Trophoblast cell (in vitro differentiated cells and primary cell): Measurements from ENCODE around the gene ABI3.
A peak's percentile ranks its signal among the peaks of the same experiment; 100 is the strongest.

ENCODE experiments used
- DNase-seq, 2 donors: peaks; one replicate each; pipeline ENCODE4 v3.0.0-alpha.2; 2016
- H2AFZ ChIP-seq: 2 replicates; pipeline ENCODE4 v1.6.1; 2013; ENCODE audit warnings: low read length, moderate library complexity, mild to moderate bottlenecking; ENCODE audit not compliant: insufficient read depth, poor library complexity
- H2AK5ac ChIP-seq: 2 replicates; pipeline ENCODE4 v1.6.1; 2013; ENCODE audit warnings: mild to moderate bottlenecking, low read length
- H2BK120ac ChIP-seq: 2 replicates; pipeline ENCODE4 v1.6.1; 2013; ENCODE audit warnings: low read length, mild to moderate bottlenecking, moderate library complexity; ENCODE audit not compliant: insufficient read depth, poor library complexity
- H2BK12ac ChIP-seq: 2 replicates; pipeline ENCODE4 v1.6.1; 2013; ENCODE audit warnings: mild to moderate bottlenecking, low read length, moderate library complexity
- H2BK5ac ChIP-seq: 2 replicates; pipeline ENCODE4 v1.6.1; 2013; ENCODE audit warnings: low read length, low read depth, moderate library complexity, mild to moderate bottlenecking; ENCODE audit not compliant: poor library complexity
- H3K14ac ChIP-seq: 2 replicates; pipeline ENCODE4 v1.6.1; 2013; ENCODE audit warnings: mild to moderate bottlenecking, low read length
- H3K18ac ChIP-seq: 2 replicates; pipeline ENCODE4 v1.6.1; 2013; ENCODE audit warnings: mild to moderate bottlenecking, low read length
- H3K23ac ChIP-seq: 2 replicates; pipeline ENCODE4 v1.6.1; 2013; ENCODE audit warnings: low read length
- H3K27ac ChIP-seq: 2 replicates; pipeline ENCODE4 v1.5.1; 2013; ENCODE audit warnings: low read depth, mild to moderate bottlenecking, inconsistent platforms, low read length, moderate library complexity
- H3K27me3 ChIP-seq: 2 replicates; pipeline ENCODE4 v1.6.1; 2013; ENCODE audit warnings: inconsistent platforms, mild to moderate bottlenecking, low read length, moderate library complexity; ENCODE audit not compliant: insufficient read depth
- H3K36me3 ChIP-seq, 2 experiments: 1 replicate in 1 of 2; 2 replicates in 1 of 2; pipeline ENCODE4 v1.6.1; 2013; ENCODE audit warnings: low read length in 2 of 2, mild to moderate bottlenecking in 2 of 2, moderate library complexity in 1 of 2; ENCODE audit not compliant: insufficient read depth in 2 of 2, control insufficient read depth in 1 of 2
- H3K4ac ChIP-seq: 2 replicates; pipeline ENCODE4 v1.6.1; 2013; ENCODE audit warnings: low read depth, mild to moderate bottlenecking, low read length, moderate library complexity
- H3K4me1 ChIP-seq, 2 experiments: 1 replicate in 1 of 2; 2 replicates in 1 of 2; pipeline ENCODE4 v1.6.1; 2013; ENCODE audit warnings: low read length in 2 of 2, mild to moderate bottlenecking in 2 of 2, moderate library complexity in 1 of 2; ENCODE audit not compliant: insufficient read depth in 2 of 2, control insufficient read depth in 1 of 2
- H3K4me2 ChIP-seq: 2 replicates; pipeline ENCODE4 v1.6.1; 2013; ENCODE audit warnings: inconsistent platforms, mild to moderate bottlenecking, low read length, moderate library complexity
- H3K4me3 ChIP-seq: 2 replicates; pipeline ENCODE4 v1.5.1; 2013; ENCODE audit warnings: mild to moderate bottlenecking, low read depth, low read length, inconsistent platforms
- H3K79me1 ChIP-seq: one replicate; pipeline ENCODE4 v1.6.1; 2013; ENCODE audit warnings: low read length
- H3K79me2 ChIP-seq: 2 replicates; pipeline ENCODE4 v1.6.1; 2013; ENCODE audit warnings: low read length, mild to moderate bottlenecking; ENCODE audit not compliant: control insufficient read depth, insufficient read depth, poor library complexity
- H3K9ac ChIP-seq: 2 replicates; pipeline ENCODE4 v1.6.1; 2013; ENCODE audit warnings: mild to moderate bottlenecking, low read length
- H3K9me3 ChIP-seq: 2 replicates; pipeline ENCODE4 v1.6.1; 2013; ENCODE audit warnings: low read depth, mild to moderate bottlenecking, control low read depth, inconsistent platforms, low read length; ENCODE audit not compliant: insufficient read depth
- H4K12ac ChIP-seq: 2 replicates; pipeline ENCODE4 v1.6.1; 2013; ENCODE audit warnings: low read depth, mild to moderate bottlenecking, low read length, moderate library complexity
- H4K8ac ChIP-seq: 2 replicates; pipeline ENCODE4 v1.6.1; 2013; ENCODE audit warnings: low read depth, mild to moderate bottlenecking, low read length, moderate library complexity
- H4K91ac ChIP-seq: one replicate; pipeline ENCODE4 v1.6.1; 2013; ENCODE audit warnings: low read depth, mild to moderate bottlenecking, low read length, moderate library complexity
- WGBS: extraction: QIAGEN DNeasy Blood & Tissue Kit; methylation state at CpG from one replicate; pipeline ENCODE4 v1.1.7; 2013; ENCODE audit warnings: missing lambda C conversion rate; ENCODE audit not compliant: insufficient read length, insufficient coverage; ENCODE audit errors: extremely low coverage; 5-methylcytosine and 5-hydroxymethylcytosine counted together

The ABI3 gene

DNA sequence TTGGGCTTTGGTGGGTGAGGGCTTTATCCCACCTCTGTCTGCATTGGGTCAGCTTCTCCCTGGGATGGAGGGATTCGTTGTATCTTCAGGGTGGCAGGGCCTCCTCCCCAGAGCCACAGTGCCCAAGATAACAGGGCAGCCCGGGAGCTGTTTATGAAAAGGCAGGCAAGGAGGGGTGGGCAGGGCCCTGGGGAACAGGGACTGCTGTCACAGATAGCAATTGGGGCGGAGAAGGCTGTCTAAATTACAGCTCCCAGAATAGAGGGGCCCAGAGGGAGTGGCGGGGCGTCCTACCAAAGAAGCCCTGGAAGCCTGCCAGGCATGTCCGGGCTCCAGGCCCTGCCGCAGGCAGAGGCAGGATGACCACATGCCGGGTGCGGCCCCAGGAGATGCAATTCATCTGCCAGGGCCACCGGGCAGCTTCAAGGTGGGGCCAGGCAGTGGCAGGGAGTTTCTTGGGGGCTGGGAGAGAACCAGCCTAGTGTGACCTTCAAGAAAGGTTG, 38.8 kb downstream of the ABI3 start:
- WGBS: no CpG with 5 or more reads among the region's 10 CpGs
- Histone ChIP-seq H4K12ac (no peak overlapping the region), H4K8ac (no peak overlapping the region), H2BK12ac (peak overlapping the region; percentile 45), H2BK120ac (peak overlapping the region; percentile 30), H3K4me2 (no peak overlapping the region), H3K4me3 (no peak overlapping the region), H3K79me1 (peaks cover 3% of the 10 kb centered on the region), H3K36me3 (no peaks in the 10 kb centered on the region), H3K79me2 (no peaks in the 10 kb centered on the region), H2BK5ac (peak overlapping the region; percentile 33), H3K4me1 (peaks cover 0 to 3% of the 10 kb centered on the region in 2 experiments), H3K4ac (no peak overlapping the region), H3K27me3 (no peaks in the 10 kb centered on the region), H4K91ac (peak overlapping the region; percentile 21), H3K18ac (no peak overlapping the region), H3K9me3 (no peaks in the 10 kb centered on the region), H3K9ac (no peak overlapping the region), H2AK5ac (no peak overlapping the region), H3K14ac (peak overlapping the region; percentile 11), H2AFZ (no peak overlapping the region), H3K27ac (no peak overlapping the region), H3K23ac (no peak overlapping the region)
- DNase-seq: peak in 1 of 2 donors; percentile 47

DNA sequence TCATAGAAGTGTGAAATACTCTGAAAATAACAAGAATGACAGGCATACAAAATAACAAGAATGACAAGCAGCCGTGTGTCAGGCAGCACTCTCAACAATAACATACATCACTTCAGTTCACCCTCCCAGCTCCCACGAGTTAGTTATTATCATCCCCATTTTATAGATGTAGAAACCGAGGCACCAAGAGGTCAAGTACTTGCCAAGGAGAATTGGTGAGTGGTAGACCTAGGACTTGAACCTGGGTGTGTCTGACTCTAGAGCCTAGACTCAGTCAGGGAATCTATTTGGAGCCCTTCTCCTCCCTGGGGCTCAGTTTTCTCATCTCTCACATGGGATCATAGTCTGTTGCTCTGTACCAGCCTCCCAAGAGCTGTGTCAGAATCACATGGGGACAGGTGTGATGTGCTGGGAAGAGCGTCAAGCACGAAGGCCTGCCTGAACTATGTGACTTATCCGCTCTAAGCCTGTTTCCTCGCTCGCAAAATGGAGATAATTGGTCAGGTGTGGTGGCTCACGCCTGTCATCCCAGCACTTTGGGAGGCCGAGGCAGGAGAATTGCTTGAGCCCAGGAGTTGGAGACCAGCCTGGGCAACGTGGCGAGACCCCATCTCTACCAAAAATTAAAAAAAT, 39.5 kb downstream of the ABI3 start:
- Histone ChIP-seq H2BK5ac (no peak overlapping the region), H3K27ac (no peak overlapping the region), H2BK12ac (no peak overlapping the region), H4K12ac (no peak overlapping the region), H3K14ac (no peak overlapping the region), H3K4ac (no peak overlapping the region), H4K8ac (no peak overlapping the region), H3K18ac (no peak overlapping the region), H2BK120ac (peak overlapping the region; percentile 40), H3K79me2 (no peaks in the 10 kb centered on the region), H3K9ac (no peak overlapping the region), H3K4me2 (no peak overlapping the region), H2AFZ (no peak overlapping the region), H3K23ac (no peak overlapping the region), H3K36me3 (no peaks in the 10 kb centered on the region), H4K91ac (no peak overlapping the region), H3K27me3 (no peaks in the 10 kb centered on the region), H3K9me3 (no peaks in the 10 kb centered on the region), H3K4me1 (peaks cover 0 to 3% of the 10 kb centered on the region in 2 experiments), H3K79me1 (peaks cover 3% of the 10 kb centered on the region), H3K4me3 (no peak overlapping the region), H2AK5ac (no peak overlapping the region)
- WGBS: no CpG with 5 or more reads among the region's 12 CpGs
- peak; percentile 68 to 69 for DNase-seq

GRCh38 chr17:49252148-49252695, 41.7 kb downstream of the ABI3 start:
- peak overlapping the region; percentile 5 for H3K18ac ChIP-seq
- H3K79me1 ChIP-seq: peaks cover 3% of the 10 kb centered on the region
- no peaks in the 10 kb centered on the region for H3K27me3 ChIP-seq
- no peak overlapping the region for H4K12ac ChIP-seq
- H4K91ac ChIP-seq: peak overlapping the region; percentile 47
- H3K4me1 ChIP-seq: peaks cover 3% of the 10 kb centered on the region in 2 experiments
- no peak overlapping the region for H3K27ac ChIP-seq
- no peak overlapping the region for H3K4ac ChIP-seq
- no peaks in the 10 kb centered on the region for H3K36me3 ChIP-seq
- no peak overlapping the region for H3K14ac ChIP-seq
- no CpG with 5 or more reads among the region's 6 CpGs for WGBS
- no peak overlapping the region for H3K23ac ChIP-seq
- H2AK5ac ChIP-seq: no peak overlapping the region
- H3K4me2 ChIP-seq: no peak overlapping the region
- no peak overlapping the region for H2AFZ ChIP-seq
- DNase-seq: peak; percentile 51 to 62
- H2BK12ac ChIP-seq: peak overlapping the region; percentile 30
- peak overlapping the region; percentile 58 for H2BK120ac ChIP-seq
- H3K4me3 ChIP-seq: no peak overlapping the region
- H3K79me2 ChIP-seq: no peaks in the 10 kb centered on the region
- no peaks in the 10 kb centered on the region for H3K9me3 ChIP-seq
- H4K8ac ChIP-seq: no peak overlapping the region
- H3K9ac ChIP-seq: no peak overlapping the region
- H2BK5ac ChIP-seq: no peak overlapping the region

- Histone ChIP-seq H3K79me1 (peaks cover 3% of the 10 kb centered on the region), H3K4ac (no peak overlapping the region), H3K23ac (no peak overlapping the region), H3K9ac (no peak overlapping the region), H4K91ac (no peak overlapping the region), H2BK5ac (no peak overlapping the region), H3K4me1 (peaks cover 3 to 7% of the 10 kb centered on the region in 2 experiments), H3K14ac (no peak overlapping the region), H4K8ac (no peak overlapping the region), H3K4me3 (no peak overlapping the region), H3K36me3 (no peaks in the 10 kb centered on the region), H3K18ac (no peak overlapping the region), H3K79me2 (no peaks in the 10 kb centered on the region), H3K4me2 (no peak overlapping the region), H3K9me3 (no peaks in the 10 kb centered on the region), H2BK120ac (no peak overlapping the region), H4K12ac (no peak overlapping the region), H2AFZ (no peak overlapping the region), H3K27ac (no peak overlapping the region), H2BK12ac (no peak overlapping the region), H3K27me3 (no peaks in the 10 kb centered on the region), H2AK5ac (no peak overlapping the region)
- WGBS: no CpG with 5 or more reads among the region's 4 CpGs
- DNase-seq: no peak
These were observed 43.6 kb downstream of the ABI3 start for GRCh38 chr17:49254066-49254465.
